ENCODE data around the gene DCD.

DCD gene

DNA sequence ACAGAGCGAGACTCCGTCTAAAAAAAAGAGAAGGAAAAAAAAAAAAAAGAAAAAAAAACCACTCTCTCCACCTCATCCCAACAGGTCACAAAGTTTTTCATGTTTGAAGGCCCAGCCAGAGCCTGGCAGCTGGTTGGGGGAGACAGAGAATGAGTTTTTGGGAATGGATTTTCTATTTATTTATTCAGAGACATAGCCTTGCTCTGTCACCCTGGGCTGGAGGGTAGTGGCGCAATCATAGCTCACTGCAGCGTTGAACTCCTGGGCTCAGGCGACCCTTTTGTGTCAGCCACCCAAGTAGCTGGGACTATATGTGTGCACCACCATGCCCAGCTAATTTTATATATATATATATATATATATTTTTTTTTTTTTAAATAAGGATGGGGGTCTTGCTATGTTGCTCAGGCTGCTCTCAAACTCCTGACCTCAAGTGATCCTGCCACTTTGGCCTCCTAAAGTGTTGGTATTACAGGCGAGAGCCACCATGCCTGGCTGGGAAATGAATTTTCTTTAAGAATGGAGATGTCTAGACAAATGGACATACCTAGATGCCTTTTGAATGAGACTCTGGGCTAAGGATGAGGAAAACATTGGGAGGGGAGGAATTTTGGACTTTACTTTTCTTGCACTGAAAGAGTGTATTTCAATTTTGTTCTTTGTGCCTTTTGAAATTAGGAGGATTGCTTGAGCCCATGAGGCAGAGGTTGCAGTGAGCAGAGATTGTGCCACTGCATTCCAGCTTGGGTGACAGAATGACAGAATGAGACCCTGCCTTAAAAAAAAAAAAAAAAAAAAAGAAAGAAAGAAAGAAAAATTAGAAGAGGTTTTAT, 42.8 kb downstream of the DCD start:
- peak; percentile 13 for DNase-seq

DNA sequence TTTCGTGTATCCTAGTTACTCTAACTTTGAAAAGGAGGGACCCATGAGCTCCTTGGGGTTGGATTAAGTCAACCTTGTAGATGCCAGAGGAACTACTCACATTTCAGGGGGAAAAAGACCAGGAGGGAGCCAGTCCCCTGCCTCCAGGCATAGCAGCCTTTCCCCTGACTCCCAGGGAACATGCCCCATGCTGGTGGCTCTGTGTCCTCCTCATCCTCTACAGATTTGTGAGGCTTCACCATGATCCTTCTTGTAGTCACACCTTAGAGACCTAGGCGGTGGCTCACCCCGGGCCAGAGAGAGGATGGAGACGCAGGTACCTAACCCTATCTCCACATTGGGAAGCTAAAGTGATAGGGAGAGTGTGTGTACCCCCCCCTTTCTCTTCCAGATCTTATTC, 43.7 kb downstream of the DCD start:
- no peak for DNase-seq

DNA sequence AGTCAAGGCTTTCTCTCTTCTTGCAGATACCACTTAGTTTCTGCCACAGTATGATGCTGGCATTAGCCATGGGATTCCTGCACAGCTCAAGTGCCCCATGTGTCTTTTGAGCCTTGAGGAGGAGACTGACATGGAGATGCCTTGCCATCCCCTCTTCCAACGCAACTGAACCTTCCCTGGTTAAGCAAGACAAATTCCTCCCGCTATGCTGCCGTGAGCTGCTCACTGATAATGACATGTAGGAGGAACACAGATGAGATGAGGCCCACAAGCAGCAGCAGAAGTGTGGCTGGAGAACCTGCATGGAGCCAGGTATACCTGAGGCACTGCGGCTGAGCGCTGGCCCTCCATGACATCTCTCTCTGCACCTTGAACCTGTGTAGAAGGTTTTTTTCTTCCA, 44.3 kb downstream of the DCD start:
- DNase-seq = no peak

DNA sequence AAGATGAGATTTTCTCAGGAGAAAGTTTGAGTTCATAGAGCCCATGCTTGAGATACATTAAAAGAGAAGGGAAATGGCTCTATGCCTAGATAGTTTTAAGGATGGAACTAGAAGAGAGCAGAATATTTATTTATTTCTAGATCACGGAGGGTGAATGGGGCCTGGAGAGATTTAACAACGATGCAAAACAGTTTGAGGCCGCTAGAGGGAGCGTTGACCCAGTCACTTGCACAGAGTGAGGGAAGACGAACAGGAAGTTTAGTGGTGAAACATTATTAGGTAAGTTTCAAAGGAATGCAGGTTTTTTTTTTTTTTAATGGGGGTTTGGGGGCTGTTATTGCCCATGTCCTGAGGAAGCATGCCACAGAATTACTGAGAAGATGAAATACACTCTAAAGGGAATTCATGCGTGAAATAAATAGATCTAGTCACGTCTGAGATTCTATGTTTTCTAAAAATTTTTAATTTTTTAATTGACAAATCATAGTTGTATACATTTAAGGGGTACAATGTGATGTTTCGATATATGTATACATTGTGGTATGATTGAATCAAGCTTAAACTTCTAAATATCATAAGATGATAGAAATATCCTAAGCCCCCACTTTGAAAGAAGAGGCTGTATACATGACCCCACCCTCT, 44.9 kb downstream of the DCD start:
- peak; percentile 66 for DNase-seq

DNA sequence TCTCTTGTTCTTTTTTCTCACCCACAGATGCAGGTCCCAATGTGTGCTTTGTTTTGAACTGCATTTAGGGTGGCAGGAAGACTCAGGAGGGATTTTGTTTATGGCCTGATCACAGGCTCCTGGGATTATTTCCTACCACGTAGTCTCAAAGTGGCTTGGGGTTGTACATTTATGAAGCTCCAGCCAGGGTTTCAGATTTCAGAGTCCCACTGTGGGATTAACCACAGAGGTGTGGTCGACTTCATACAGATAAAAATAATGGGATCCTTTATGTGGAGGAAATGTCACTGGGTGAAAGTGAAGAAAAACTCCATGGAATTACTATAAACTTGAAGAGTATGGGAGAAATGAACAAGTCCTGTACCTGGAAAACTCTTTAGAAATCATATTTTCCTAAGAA, 45.5 kb downstream of the DCD start:
- DNase-seq = no peak

DNA sequence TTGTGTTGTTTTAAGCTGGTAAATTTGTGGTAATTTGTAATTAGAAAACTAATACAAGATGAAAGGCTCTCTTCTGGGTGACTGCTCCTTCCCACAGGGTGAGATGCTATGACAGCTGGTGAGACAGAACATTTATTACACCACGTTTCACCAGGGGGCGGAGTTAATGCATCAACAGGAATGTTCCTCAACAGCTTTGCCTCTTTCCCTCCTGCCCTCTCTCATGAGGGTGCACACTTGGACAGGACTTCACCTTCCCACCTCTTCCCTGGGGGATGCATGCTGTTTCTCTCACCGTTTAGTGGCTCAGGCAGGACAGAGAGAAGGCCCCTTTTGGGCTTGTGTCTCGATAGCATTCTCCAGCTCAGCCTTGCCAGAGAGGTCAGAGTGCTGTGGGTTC, 46.3 kb downstream of the DCD start:
- peak; percentile 13 for DNase-seq

DNA sequence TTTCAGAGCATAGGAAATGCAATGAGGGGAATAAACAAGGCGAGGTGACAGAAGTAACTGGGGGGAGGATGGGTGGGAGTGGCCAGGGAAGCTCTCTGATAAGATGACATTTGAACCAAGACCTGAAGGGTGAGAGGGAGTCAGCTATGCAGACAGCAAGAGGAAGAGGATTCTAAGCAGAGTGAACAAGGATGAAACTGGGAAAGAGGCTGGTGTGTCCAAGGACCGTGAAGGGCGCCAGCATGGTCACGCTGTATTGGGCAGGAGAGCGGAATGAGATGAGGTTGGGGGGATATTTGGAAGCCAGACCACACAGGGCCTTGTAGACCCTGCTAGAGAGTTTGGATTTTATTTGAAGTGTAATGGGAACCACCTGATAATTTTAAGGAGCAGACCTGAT, 49.2 kb downstream of the DCD start:
- DNase-seq = no peak

DNA sequence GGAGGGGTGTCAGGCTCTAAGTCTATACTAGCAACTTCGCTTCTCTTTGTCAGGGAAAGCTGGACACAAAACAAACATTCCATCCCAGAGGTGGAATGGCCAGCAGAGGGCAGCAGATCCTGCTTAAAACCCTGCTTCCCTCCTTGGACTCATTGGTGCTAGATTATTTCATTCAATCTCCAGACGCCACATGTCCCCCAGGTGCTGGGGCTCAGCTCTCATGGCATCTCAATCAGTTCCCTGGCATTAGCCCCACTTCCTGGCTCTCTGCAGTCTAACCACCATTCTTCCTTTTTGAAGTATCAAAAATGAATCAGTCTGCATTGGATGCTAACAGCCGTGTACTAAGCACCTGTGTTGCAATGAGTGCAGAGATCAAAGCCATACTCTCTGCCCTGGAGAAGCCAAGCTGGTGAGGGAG, 51.6 kb downstream of the DCD start:
- DNase-seq = peak; percentile 41

DNA sequence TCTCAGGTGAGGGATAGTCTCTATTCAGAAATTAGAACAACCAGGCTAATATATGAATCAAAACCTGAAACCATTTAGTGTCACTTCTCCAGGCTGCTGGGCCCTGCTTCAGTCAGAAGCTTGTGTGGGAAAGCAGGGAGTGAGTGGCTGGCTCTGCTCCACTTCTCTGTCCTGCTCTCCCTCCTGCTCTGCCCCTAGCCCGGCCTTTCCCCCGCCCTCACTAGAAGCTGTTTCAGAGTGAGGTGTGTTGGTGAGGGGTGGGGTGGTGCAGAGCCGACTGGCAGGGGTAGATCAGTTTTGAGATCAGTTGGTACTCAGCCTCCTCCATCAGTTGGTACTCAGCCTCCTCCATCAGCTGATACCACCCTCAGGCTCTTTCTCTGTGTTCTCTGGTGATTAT, 52.7 kb downstream of the DCD start:
- DNase-seq = no peak
